Central memory CD4-positive, alpha-beta T cell (primary cell): ENCODE measurements around the gene TECPR1.

Source experiments
- DNase-seq: peaks from one replicate; pipeline ENCODE4 v3.0.0; 2022

The TECPR1 gene

DNA sequence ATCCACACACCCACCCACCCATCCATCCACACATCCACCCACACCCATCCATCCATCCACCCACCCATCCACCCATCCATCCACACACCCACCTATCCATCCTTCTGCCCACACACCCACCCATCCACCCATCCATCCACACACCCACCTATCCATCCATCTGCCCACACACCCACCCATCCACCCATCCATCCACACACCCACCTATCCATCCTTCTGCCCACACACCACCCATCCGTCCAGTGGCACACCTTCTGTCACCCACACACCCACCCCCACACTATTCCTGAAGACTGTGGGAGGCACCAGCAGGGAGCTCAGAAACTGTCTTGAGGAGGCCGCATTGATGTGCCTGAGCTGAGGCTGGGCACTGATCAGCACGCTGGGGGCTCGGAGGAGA, 9.1 kb downstream of the TECPR1 start:
- no peak for DNase-seq

DNA sequence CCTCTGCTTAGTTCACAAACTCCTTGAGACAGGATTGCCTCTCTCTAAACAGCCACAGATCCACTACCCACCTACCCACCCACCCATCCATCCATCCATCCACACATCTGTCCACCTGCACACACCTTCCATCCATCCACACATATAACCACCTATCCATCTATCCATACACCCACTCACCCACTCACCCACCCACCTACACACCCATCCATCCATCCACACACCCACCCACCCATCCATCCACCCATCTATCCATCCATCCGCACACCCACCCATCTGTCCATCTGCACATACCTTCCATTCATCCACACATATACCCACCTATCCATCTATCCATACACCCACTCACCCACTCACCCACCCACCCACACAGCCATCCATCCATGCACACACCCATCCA, 9.7 kb downstream of the TECPR1 start:
- no peak for DNase-seq

DNA sequence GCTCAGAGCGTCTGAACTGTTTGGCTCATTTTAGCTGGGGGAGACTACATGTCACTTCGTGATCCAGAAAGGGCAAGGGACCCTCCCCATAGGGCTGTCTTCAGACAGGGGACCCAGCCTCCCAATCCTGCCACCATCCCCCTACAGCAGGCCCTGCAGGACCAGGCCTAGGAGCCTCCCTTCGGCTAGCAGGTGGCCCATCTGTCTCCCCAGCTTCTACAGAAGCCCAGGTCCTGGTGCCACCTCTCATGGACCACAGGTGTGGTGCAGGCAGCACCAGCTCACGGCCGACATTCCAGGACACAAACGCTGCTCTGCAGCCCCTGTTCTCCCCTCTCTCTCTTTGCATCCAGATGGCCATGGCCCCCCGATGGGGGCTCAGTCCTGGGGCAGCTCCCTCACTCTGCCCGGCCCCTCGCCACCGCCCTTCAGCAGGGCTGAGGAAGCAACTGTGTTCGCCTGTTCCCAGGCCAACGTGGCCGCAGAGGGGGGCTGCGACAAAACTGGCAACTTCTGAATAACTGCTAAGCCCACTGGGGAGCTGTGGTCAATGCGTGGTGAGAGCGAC, 10.3 kb downstream of the TECPR1 start:
- DNase-seq = no peak

DNA sequence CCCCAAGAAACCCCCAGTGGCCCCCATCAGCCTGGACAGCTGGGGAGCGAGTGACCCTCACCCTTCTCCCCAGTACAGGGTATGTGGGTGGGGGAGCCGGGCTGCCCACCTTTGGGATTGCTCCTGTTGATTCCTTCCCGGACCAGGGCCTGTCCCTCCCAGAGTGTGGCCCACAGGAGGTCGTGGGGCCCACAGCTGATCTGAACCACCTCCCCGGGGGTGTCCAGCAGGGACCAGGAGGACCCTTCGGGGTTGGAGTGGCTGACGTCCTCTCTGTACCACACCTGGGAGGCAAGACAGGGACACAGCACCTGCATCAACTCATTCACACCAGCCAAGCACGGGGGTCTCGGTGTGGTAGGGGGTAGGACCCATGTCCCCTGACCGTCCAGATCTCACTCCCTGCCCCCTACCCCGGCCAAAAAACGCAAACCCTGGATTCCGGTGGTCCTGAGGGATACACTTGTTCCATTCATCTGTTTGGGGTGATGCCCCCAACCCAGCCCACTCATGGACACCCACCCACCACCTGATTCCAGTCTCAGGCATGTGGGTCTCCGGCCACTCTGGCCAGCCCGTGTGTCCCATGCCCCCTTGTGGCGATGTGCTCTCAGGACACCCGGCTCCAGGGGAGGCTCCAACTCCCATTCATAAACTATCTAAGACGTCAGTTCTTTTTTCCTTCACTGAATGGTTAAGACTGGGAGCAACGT, 10.9 kb downstream of the TECPR1 start:
- DNase-seq = no peak

DNA sequence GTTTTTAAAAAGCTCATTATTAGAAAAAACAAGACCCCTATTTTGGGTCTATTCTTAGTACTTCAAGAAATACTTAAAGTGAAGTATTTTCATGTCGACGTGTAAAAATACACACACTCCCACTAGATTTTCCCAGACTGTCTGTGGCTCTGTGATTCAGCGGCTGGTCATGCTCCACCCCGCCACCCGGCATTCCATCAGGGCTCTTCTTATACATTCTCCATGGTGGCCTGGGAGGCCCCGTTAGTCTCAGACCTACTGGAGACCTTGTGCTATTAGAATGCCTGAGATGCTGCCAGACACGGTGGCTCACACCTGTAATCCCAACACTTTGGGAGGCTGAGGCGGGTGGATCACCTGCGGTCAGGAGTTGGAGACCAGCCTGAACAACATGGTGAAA, 13.1 kb downstream of the TECPR1 start:
- no peak for DNase-seq

DNA sequence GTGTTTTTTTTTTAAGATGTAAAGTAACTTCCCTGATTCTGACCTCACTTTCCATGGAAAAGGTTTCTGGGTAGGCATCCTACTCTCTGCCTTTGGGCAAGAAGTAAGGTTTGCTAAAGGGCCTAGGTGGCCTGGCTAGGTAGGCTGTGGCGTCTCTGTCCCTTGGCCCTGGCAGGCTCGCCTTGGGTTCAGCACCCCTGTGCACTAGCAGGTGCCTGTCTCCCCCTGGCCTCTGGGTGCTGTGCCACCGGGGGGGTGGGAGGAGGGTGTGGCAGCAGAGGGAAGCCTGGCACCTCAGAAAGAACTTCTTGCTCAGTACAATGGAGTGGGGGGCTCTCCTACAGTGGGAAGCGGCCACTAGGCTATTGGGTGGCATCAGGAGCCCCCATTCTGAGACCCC, 14.0 kb downstream of the TECPR1 start:
- no peak for DNase-seq

DNA sequence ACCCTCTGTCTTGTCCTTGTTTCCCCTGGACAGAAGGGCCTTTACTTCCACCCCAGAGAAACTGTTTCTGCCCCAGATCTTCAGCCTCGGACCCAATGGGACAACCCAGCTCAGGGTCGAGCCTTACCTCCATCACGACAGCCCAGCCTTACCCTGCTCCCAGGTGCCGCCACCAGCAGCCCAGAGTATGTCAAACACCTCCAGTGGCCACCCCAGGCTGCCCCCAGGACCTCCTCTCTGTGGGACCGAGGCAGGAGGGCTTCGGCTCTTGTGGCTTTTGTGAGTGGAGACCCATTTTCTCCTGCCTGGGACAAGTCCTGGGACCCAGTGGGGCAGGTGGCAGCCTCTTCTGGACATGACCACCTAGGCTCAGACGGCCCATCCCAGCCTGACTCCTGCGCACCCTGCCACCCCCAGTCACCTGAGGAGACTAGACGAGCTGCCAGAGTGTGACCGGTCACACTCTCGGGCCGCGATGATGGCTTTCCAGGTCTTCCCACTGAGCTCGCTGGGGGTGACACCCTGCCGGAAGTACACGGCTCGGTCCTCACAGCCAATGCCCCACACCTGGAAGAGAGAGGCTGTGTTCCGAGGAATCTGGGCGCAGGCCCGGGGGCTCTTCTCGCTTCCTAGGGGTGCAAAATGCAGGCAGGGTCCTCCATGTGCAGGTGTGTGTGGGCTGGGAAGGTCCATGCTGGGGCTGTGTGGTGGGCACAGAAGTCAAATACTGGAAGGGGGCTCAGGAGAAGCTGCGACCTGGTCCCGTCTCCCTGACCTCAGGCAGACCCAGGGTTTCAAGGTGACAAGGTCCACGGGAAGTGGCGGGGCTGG, 15.5 kb downstream of the TECPR1 start:
- no peak for DNase-seq

DNA sequence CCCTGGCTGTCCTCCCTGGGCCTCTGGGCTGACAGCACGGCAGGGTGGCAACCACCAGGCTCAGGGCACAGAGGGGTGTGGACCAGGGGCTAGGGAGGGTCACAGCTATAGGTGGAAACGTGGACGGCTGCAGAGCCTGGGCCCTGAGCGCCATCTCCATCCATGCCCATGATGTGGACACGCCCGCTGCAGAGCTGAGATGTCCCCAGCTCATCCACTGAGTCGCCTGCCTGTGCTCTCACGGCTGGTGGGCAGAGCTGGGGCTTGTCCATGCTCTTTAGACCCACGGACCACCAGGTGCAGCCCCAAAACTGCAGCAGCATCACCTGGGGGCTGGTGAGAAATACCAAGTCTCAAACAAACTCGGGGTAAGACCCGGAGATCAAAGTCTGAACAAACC, 16.1 kb downstream of the TECPR1 start:
- DNase-seq = no peak

DNA sequence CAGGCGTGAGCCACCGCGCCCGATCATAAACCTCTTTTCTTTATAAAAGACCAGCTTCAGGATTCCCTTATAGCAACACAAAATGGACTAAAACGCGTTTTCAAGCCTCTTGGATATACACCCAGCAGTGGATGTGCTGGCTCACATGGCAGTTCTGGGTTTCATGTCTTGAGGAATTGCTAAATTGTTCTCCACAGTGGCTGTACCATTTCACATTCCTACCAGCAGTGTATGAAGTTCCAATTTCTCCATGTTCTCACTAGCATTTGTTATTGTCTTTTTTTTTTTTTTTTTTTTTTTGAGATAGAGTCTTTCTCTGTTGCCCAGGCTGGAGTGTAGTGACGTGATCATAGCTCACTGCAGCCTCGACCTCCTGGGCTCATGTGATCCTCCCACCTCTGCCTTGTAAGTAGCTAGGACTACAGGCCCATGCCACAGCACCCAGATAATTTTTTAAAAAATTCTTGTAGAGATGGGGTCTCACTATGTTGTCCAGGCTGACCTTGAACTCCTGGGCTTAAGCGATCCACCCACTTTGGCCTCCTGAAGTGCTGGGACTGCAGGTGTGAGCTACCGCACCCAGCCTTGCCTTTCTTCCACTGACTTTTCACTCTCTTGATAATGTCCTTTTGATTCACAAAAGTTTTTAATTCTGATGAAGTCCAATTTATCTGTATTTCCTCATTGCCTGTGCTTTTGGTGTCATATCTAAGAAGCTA, 17.4 kb downstream of the TECPR1 start:
- DNase-seq = no peak

DNA sequence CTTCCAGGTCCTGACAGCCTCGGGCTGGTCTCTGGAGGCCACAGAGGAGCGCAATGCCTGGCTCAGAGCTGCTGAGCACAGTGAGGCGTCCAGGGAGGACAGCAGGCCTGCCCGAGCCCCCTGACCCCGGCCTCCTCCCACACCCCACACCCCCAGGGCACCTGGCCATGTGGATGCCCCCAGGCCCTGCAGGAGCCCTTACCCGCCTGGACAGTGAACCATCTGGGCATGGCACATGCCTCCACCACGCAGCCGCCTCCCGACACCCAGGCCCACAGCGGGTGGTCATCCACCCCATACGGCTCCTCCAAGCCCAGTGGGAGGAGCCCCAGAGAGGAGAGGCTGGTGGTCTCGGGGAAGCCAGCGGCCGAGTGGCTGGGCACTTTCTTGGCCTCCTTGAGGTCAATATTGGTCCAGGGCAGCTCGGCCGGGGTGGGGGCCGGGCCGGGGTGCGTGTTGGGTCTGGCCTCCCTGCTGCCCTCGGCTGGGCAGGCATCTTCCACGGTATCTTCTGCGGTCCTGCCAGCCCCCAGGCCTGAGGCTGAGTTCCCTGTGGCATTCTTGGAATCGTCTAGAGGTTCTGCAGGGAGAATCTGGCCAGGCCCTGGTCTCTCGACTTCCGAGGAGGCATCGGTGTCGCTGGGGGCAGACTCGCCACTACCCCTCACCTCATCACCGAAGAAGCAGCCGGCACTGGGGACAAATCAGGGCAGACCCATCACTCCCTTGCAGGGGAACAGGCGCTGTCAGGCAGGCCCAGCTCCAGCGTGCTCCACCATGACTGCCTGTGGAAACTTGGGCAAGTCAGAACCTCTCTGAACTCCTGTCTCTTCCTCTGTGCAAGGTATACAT, 18.6 kb downstream of the TECPR1 start:
- no peak for DNase-seq

DNA sequence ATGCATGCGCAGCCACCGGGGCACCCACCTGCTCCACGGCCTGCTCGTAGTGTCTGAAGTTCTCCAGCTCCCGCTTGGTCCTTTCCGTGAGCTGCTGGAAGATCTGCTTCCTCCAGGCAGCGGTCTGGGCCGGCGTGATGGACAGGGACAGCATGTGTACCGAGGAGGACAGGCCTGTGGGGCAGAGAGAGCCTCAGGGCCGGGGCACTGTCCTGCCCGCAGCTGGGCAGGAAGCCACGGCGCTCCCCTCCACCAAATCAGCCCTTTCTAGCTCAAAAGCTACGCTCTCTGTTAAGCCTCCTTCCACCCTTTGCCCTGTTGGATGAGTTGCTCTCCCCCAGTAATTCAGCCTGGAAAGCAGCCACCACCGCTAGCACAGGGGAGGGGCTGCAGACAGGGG, 19.2 kb downstream of the TECPR1 start:
- DNase-seq = no peak

DNA sequence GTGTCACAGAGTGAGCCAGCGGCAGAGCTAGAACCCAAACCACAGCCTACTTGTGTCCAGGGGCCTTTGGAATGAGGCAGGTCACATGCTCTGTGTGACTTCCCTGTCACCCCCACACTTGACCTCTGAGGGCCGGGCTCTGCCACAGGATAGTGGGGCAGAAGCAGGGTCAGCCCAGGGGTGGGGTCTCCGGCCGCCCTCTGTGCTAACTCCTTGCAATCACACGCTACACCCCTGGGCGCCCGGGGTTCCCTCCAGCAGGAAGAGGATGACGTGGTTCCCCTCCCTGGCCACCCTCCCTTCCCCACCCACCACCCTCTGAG, 19.8 kb downstream of the TECPR1 start:
- DNase-seq = no peak

DNA sequence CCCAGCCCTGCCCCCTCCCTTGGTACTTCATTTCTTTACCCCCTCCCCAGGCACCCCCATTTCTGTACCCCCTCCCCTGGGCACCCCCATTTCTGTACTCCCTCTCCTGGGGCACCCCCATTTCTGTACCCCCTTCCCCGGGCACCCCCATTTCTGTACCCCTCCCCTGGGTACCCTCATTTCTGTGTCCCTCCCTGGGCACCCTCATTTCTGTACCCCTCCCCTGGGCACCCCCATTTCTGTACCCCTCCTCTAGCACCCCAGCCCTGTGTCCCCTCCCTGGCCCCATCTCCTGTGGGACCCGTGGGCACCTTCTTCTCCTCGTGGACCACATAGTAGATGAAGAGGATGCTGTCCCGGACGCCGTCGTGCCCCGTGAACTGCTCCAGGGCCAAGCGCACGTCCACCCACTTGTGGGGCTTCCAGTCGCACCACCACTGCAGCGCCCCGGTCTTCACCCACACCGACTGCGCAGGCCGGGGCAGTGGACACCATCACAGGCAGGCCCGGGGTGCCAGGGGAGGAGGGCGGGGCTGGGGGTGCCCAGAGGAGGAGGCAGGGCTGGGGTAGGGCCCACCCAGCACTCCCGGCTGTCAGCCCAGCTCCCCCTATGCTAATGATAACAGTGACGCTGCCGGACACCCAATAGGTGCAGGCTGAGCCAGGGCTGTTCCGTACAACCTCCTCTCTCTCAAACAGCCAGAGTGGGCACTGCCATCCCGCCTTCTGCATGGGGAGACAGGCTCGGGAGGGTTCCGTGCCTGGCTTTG, 20.4 kb downstream of the TECPR1 start:
- DNase-seq = no peak

DNA sequence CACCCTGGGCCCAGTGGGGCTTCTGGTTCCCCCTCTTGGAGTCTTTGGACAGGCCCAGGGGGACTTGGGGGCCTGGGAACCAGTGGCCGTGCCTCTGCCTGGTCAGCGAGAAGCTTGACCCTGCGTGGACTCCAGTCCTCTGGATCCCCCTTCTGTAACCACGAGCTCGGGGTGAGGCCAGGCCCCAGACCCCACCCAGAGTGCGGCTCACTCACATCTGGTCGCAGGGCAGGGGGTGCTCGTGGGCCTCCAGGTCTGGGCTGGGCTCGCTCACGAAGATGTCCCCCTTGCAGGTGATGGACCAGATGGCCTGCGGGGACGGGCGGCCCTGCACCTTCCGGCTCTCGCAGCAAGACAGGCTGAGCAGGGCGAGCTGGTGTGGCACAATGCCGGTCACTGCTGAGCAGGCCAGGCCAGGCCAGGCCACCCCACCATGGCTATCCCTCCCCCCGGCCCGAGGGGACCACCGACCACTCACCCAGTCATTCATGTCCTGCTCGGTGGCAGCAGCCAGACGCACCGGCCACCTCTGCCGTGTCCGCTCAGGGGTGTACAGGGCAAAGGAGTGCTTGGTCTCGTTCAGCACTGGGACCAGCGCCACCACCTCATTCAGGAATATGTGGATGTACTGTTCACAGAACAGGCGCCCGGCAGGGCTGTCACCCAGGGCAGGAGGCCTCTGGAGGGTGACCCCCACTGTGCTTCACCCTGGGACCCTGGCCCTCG, 21.1 kb downstream of the TECPR1 start:
- no peak for DNase-seq

DNA sequence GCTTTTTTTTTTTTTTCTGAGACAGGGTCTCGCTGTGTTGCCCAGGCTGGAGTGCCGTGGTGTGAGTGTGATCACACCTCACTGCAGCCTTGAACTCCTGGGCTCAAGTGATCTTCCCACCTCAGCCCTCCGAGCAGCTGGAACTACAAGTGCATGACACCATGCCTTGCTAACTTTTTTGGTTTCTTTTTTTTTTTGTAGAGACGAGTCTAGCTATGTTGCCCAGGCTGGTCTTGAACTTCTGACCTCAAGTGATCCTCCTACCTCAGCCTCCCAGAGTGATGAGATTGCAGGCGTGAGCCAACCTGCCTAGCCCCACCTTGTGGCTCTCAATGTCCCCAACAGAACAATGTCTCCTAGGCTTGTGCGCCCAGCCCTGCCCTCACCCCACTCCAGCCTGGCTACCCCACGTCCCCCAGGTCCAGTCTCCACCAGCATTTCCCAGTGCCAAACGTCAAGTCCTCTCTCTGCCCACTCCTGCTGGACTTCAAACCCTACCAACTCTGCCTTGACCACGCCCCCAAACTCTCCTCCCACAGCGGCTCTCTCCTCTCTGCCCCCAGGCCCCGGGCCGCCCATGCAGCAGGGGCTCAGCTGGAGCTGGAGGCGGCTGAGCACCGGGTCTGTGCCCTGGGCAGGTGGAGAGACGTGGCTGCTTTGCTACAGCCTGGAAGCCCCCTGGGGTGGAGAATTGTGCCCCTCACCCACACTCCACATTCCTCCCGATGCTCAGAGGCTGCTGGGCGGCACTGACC, 21.9 kb downstream of the TECPR1 start:
- no peak for DNase-seq

DNA sequence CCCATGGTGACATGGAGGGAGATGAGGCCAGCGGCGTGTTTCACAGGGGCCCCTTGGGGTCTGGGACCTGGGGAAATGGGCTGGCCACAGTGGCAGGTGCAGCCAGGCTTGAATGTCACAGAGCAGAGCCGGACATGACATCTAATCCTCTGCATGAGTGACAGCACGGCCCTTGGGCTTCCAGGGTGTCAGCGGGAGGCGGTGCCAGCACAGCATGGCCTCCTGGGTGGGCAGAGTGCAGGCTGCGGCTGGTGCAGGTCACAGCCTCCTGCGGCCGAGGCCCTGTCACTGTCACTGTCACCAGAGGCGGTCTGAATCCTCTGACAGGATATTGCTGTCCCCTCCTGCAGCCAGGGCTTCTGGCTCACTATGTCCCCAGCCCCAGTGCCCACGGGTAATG, 22.6 kb downstream of the TECPR1 start:
- no peak for DNase-seq

DNA sequence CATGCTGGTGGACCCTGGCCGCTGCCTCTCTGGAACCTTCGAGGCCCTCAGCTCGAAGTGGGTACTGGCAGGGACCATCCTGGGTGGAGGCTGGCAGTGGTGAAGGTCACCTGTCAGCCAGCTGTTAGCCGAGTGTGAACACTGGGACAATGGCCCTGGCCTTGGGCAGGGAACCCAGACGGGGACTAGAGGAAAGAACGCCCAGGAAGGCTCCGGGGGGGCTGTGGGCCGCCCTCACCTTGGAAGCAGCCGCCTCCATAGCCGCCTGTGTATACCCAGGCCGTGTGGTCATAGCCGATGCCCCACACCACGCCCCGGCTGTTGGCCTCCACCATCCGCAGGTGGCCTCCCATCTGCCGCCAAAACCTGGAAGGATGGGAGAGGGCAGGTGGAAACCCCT, 23.2 kb downstream of the TECPR1 start:
- no peak for DNase-seq

DNA sequence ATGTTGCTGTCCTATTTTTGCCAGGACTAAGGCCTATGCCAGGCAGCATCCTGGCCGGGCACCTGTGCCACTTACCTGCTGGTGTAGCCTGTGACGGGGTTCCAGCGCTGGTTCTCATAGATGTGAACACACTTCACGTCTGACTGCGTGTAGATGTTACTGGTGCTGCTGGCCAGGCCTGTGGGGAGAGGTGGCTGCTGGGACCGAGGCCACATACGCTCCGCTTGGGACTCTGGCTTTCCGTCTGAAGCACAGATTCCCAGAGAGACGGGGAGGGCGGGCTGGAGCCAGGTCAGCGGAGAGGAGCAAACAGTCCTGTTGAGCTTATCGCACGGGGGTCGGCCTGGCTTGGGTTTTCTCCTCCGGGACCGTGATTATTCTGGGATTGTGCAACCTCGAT, 24.1 kb downstream of the TECPR1 start:
- DNase-seq = no peak

DNA sequence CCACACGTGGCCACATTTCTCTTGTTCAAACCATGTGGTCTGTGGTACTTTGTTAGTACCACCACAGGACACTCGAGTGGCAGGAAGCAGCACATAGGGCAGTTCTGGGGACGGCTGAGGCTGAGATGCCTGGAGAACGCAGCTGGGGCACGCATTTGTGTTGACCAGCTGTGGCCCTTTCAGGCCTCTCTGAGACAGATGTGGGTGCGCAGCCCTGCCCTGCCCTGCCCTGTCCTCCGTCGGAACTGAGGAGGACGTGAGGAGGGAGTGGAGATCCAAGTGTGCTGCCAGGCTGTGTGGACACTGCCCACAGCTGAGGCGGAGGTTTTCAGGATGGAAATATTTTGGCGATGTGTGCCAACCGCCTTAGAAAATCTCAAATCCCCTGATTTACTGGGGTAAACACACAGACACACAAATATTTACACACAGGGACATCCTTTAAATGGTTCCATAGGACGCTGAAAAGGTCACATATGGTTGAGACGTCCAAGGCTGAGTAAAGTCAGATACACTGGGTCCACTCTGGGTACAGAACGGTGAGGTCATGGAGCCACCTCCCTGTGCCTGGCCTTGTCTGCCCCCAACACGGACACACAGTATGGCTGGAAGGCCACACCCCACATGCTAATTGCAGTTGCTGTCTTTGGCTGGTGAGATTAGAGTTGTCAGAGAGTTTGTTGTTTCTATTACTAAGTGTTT, 26.0 kb downstream of the TECPR1 start:
- DNase-seq = no peak

DNA sequence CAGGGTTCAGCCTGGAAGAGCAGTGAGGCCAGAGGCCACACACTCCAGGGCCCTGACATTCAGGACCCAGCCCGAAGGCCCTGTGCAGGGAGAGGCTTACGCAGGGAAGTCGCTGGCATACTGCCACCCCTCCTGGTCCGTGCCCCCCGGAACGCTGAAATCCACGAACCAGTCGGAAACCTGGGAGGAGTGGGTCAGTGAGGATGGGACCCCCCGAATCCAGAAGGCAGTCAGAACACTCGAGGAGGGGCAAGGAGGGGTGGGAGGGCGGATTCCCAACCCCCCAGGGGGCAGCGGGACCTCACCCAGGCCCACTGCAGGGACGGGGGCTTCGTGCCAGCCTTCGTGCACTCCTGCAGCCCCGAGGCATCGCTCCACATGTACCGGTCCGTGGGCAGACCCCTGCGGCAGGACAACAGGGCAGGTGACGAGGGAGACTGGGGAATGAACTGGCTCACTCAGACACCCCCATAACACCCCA, 27.3 kb downstream of the TECPR1 start:
- DNase-seq = no peak
